ENCODE measurements around the gene TOPORS.
"Not testable (repeated sequence)": the region's sequence is repeated elsewhere in the genome, so short reads cannot be mapped to it uniquely, and the experiment has no call there.

Gene TOPORS

GRCh38 chr9:32571969-32572899 is 19.8 kb upstream of the TOPORS start:
- peak overlapping the region; percentile 98 for H3K4me3 ChIP-seq (ENCODE audit: low read depth, low read length)
- peak; percentile 38 for DNase-seq (ENCODE audit: low read depth)

- H3K4me3 ChIP-seq (ENCODE audit: low read depth, low read length): no peak overlapping the region
- DNase-seq (ENCODE audit: low read depth): no peak
Measured at GRCh38 chr9:32570262-32570661, 17.9 kb upstream of the TOPORS start.

GRCh38 chr9:32566770-32567169 is 14.4 kb upstream of the TOPORS start:
- no peak overlapping the region for H3K4me3 ChIP-seq (ENCODE audit: low read depth, low read length)
- DNase-seq (ENCODE audit: low read depth): no peak

DNA sequence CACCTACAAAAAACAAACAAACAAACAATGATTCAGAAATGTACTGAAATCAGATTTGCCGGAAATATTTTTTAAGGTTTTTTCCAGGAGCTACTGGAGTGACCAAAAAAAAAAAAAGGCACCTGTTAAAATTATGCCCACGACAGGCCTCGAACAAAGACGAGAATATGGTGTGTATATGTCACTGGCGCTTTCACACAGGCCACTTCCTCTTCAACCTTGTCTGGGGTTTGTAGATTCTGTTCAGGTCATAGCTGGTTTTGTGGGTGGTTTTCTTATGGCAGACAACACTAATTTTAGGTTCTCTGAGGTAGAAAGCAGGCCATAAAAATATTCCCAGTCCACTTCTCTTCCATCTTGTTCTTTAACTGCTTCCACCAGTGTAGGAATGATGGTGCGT is 13.6 kb upstream of the TOPORS start:
- H3K4me3 ChIP-seq (ENCODE audit: low read depth, low read length): no peak overlapping the region
- no peak for DNase-seq (ENCODE audit: low read depth)

DNA sequence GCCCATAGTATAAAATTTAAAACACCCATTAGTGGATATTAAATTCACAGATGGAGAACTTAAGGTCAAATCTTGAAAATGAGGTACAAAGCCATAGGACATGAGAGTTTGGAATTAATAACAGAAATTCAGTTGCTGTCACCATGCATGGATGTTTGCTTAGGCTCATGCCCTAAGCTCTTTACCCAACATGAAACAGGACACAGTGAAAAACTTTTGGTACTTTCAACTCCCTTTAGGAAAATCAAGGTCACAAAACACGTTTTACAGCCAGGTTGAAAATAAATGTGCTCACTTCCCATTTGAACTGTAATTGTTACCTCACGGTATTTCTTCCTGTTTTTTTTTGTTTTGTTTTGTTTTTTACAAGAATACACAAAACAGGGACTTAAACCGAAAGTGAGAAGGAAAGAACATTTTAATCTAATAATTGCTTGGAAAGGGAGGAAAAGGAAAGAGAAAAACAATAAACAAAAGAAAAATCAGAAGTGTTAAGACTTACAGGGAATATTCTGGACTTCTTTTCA is 6.1 kb upstream of the TOPORS start:
- no peak overlapping the region for H3K4me3 ChIP-seq (ENCODE audit: low read depth, low read length)
- no peak for DNase-seq (ENCODE audit: low read depth)

DNA sequence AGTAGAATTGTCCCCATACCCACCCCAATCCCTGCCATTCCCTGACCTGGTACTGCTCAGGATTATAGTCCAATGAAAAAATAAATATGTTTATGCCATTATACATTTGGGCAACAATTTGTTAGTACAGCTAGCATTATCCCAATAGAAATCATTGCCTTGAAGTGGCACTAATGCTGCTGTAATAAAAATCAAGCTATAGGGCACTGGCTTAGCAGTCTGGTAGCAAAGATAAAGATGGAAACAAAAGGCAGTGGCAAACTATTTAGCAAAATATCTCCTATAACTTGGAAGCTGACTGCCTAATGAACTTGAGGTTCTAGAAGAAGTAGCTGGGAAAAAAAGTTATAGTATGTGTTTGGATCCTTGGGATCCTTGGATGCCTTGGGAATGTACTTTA is 2.2 kb upstream of the TOPORS start:
- no peak for DNase-seq (ENCODE audit: low read depth)
- no peak overlapping the region for H3K4me3 ChIP-seq (ENCODE audit: low read depth, low read length)

- no peak for DNase-seq (ENCODE audit: low read depth)
- no peak overlapping the region for H3K4me3 ChIP-seq (ENCODE audit: low read depth, low read length)
Measured at GRCh38 chr9:32554107-32554506, 1.7 kb upstream of the TOPORS start.

GRCh38 chr9:32551276-32552051 is 922 bp downstream of the TOPORS start:
- no peak for DNase-seq (ENCODE audit: low read depth)
- peak overlapping the region; percentile 82 for H3K4me3 ChIP-seq (ENCODE audit: low read depth, low read length)

GRCh38 chr9:32550562-32551275 is 1.7 kb downstream of the TOPORS start:
- peak overlapping the region; percentile 82 for H3K4me3 ChIP-seq (ENCODE audit: low read depth, low read length)
- DNase-seq (ENCODE audit: low read depth): peak; percentile 76

DNA sequence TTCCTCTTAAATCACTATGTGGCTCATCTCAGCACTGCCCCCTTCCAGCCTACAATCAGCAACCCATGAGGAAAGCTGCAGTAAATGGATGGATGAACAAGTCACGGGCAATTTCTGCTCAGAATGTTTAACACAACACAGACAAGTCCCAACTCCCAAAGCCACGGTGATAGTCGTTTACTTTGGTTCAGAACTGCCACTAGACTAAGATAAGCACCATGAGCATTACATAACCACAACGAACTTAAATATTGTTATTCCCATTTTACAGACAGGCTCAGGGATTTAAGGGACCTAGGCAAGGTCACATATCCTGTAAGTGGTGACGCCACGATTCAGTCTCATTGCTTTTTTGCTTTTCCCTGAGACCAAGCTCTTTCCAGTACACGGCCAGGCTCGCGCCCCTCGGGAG is 2.2 kb downstream of the TOPORS start:
- DNase-seq (ENCODE audit: low read depth): no peak
- H3K4me3 ChIP-seq (ENCODE audit: low read depth, low read length): peak overlapping the region; percentile 82

DNA sequence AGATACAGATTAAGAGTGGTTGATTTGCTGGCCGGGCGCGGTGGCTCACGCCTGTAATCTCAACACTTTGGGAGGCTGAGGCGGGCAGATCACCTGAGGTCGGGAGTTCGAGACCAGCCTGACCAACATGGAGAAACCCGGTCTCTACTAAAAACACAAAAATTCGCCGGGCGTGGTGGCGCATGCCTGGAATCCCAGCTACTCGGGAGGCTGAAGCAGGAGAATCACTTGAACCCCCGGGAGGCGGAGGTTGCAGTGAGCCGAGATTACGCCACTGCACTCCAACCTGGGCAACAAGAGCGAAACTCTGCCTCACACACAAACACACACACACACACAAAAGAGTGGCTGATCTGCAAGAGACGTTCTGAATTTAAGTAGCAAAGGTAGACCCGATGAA is 4.2 kb downstream of the TOPORS start:
- not testable (repeated sequence) for H3K4me3 ChIP-seq (ENCODE audit: low read depth, low read length); DNase-seq (ENCODE audit: low read depth)

- no peak for DNase-seq (ENCODE audit: low read depth)
- H3K4me3 ChIP-seq (ENCODE audit: low read depth, low read length): no peak overlapping the region
Measured at GRCh38 chr9:32545884-32546283, 6.5 kb downstream of the TOPORS start.

DNA sequence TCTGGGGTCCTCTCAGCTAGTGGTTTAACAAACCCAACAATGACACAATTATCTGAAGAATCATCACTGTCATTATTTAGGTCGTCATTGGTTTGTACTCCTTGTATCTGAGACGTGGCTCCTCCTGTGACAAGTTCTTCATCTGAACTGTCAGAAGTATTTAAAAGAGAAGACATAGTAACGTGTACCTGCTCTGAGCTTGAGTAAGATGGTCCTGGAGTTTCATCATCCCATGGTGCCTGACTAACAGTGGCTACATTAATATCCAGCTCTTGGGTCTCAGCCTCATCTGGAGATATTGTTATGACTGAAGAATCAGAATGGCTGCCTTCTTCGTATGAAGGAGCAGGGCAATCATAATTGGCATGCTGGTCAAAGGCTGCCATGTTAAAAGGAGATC is 9.3 kb downstream of the TOPORS start:
- no peak overlapping the region for H3K4me3 ChIP-seq (ENCODE audit: low read depth, low read length)
- no peak for DNase-seq (ENCODE audit: low read depth)

GRCh38 chr9:32533816-32534215 is 18.6 kb downstream of the TOPORS start:
- no peak for DNase-seq (ENCODE audit: low read depth)
- H3K4me3 ChIP-seq (ENCODE audit: low read depth, low read length): no peak overlapping the region

DNA sequence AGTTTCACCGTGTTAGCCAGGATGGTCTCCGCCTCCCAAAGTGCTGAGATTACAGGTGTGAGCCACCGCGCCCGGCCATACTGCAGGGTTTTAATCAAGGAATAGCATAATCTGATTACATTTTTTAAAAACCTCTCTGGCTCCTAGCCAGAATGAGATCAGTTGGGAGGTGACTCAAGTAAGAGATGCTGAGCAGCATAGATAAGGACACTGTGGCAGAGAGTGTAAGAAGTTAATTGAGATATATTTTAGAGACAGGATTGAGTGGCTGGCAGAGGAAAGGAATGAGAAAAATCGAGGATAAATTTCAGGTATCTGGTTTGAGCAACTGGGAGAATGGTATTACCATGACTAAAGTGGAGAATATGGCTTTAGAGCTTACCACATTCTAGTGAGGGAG is 19.1 kb downstream of the TOPORS start:
- H3K4me3 ChIP-seq (ENCODE audit: low read depth, low read length): no peak overlapping the region
- DNase-seq (ENCODE audit: low read depth): no peak

GRCh38 chr9:32526707-32527048 is 25.7 kb downstream of the TOPORS start:
- H3K4me3 ChIP-seq (ENCODE audit: low read depth, low read length): peak overlapping the region; percentile 67
- DNase-seq (ENCODE audit: low read depth): no peak

DNA sequence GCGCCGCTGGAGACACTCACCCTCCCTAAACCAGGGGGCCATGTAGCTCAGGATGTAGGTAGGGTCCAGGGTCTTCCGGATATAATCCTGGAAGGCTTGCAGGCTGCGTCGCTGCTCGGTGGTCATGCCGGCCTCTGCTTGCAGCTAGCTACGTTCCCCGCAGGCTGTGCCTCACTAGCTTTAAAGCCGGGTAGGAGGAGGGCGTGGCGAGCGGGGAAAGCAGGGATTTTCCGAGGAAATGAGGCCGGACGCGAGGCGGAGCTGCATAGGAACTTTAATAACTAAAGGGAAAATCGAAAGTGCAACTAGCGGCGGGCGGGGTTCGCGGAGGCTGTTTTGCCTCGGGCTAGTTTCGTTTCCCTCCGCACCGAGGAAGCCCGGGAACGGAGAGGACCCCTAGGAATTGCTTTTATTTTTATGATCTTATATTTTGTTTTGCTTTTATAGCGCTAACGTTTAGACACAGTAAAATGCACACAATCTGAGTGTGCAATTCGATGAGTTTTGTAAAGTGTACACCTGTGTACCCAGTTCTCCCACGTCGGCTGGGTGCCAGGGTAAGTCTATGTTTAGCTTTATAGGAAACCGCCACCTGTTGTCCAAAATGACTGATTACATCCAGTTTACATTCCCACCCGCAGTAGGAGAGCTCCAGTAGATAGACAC is 26.2 kb downstream of the TOPORS start, which contains the start of gene RIGI:
RIGI (minus strand) TSS at position 156 of the 666 bp plus-strand sequence; CDS start at position 126, 30 bp downstream.
- peak; percentile 69 for DNase-seq (ENCODE audit: low read depth)
- peak within 1 kb of the TSS; percentile 67 for H3K4me3 ChIP-seq (ENCODE audit: low read depth, low read length)

DNA sequence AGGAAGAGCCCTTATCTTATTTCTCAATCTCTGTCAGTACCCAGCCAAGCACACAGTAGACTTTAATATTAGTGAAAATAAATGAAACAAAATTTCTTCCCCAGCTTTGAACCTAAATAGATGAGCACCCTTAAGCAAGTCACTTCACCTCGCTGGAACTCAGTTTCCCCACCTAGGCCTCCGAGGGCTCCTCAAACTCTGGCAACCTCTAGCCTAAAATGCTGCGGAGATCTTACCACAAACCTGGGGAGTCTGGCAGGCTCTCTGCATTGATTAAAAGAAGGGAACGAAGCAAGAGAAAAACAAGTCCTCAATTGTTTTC is 26.7 kb downstream of the TOPORS start:
- DNase-seq (ENCODE audit: low read depth): no peak

More for the DNA sequence above, 26.7 kb downstream of the TOPORS start:
- H3K4me3 ChIP-seq (ENCODE audit: low read depth, low read length): peak overlapping the region; percentile 67

All from skeletal muscle cell (primary cell).